ENCODE results near the gene MAML1. TPM values are rescaled to one million over a fixed set of nuclear protein-coding genes. Genes with fewer than 3 reads are reported as not detected.
A peak's percentile ranks its signal among the peaks of the same experiment; 100 is the strongest.

MAML1 gene
- total RNA-seq, 1 donor from 2014 or later, result 59.1 TPM

- no peaks in the 10 kb centered on the region for H3K9me3 Mint-ChIP-seq
- no peak for DNase-seq (ENCODE audit: low read depth, low spot score)
- H3K27ac Mint-ChIP-seq (ENCODE audit: unreplicated experiment), result peak overlapping the region; percentile 73
- H3K27me3 Mint-ChIP-seq (ENCODE audit: low read depth), result no peaks in the 10 kb centered on the region
- H3K4me3 Mint-ChIP-seq, result no peak overlapping the region
- peaks cover 35% of the 10 kb centered on the region for H3K4me1 Mint-ChIP-seq
- no peaks in the 10 kb centered on the region for H3K36me3 Mint-ChIP-seq (ENCODE audit: low read depth)
- no peak for TF ChIP-seq CTCF (conservative IDR thresholded peaks at IDR 0.05)
Measured at GRCh38 chr5:179755022-179755421, 22.4 kb downstream of the MAML1 start.

GRCh38 chr5:179758955-179759354, 26.3 kb downstream of the MAML1 start:
- Mint-ChIP-seq H3K4me1 (peaks cover 56% of the 10 kb centered on the region), H3K27ac (ENCODE audit: unreplicated experiment) (no peak overlapping the region)

GRCh38 chr5:179759581-179760551, 27.2 kb downstream of the MAML1 start:
- no peaks in the 10 kb centered on the region for H3K9me3 Mint-ChIP-seq
- H3K36me3 Mint-ChIP-seq (ENCODE audit: low read depth), result no peaks in the 10 kb centered on the region
- H3K27ac Mint-ChIP-seq (ENCODE audit: unreplicated experiment), result peak overlapping the region; percentile 86
- TF ChIP-seq CTCF (conservative IDR thresholded peaks at IDR 0.05), result no peak
- peaks cover 49% of the 10 kb centered on the region for H3K4me1 Mint-ChIP-seq
- no peaks in the 10 kb centered on the region for H3K27me3 Mint-ChIP-seq (ENCODE audit: low read depth)
- DNase-seq (ENCODE audit: low read depth, low spot score), result no peak
- H3K4me3 Mint-ChIP-seq, result no peak overlapping the region

More at GRCh38 chr5:179758955-179759354, 26.3 kb downstream of the MAML1 start:
- no peak overlapping the region for H3K4me3 Mint-ChIP-seq
- H3K36me3 Mint-ChIP-seq (ENCODE audit: low read depth), result no peaks in the 10 kb centered on the region
- no peaks in the 10 kb centered on the region for H3K27me3 Mint-ChIP-seq (ENCODE audit: low read depth)
- TF ChIP-seq CTCF (conservative IDR thresholded peaks at IDR 0.05), result no peak
- H3K9me3 Mint-ChIP-seq, result no peaks in the 10 kb centered on the region
- no peak for DNase-seq (ENCODE audit: low read depth, low spot score)

- no peak for TF ChIP-seq CTCF (conservative IDR thresholded peaks at IDR 0.05)
- DNase-seq (ENCODE audit: low read depth, low spot score), result no peak
- no peaks in the 10 kb centered on the region for H3K27me3 Mint-ChIP-seq (ENCODE audit: low read depth)
- H3K36me3 Mint-ChIP-seq (ENCODE audit: low read depth), result peaks cover 2% of the 10 kb centered on the region
- H3K27ac Mint-ChIP-seq (ENCODE audit: unreplicated experiment), result no peak overlapping the region
- no peaks in the 10 kb centered on the region for H3K9me3 Mint-ChIP-seq
- peaks cover 55% of the 10 kb centered on the region for H3K4me1 Mint-ChIP-seq
- no peak overlapping the region for H3K4me3 Mint-ChIP-seq
Measured at GRCh38 chr5:179762079-179762780, 29.6 kb downstream of the MAML1 start.

GRCh38 chr5:179762781-179763176, 30.2 kb downstream of the MAML1 start:
- no peak for DNase-seq (ENCODE audit: low read depth, low spot score)
- Mint-ChIP-seq H3K27ac (ENCODE audit: unreplicated experiment) (no peak overlapping the region), H3K36me3 (ENCODE audit: low read depth) (peaks cover 2% of the 10 kb centered on the region), H3K27me3 (ENCODE audit: low read depth) (no peaks in the 10 kb centered on the region), H3K4me3 (no peak overlapping the region), H3K9me3 (no peaks in the 10 kb centered on the region), H3K4me1 (peaks cover 55% of the 10 kb centered on the region)
- TF ChIP-seq CTCF (conservative IDR thresholded peaks at IDR 0.05), result no peak
